ENCODE measurements around the gene BABAM2.
"Not testable (repeated sequence)": the region's sequence is repeated elsewhere in the genome, so short reads cannot be mapped to it uniquely, and the experiment has no call there.

- not testable (repeated sequence) for TF ChIP-seq CTCF (IDR thresholded peaks at IDR 0.05 in 2 of 3, conservative IDR thresholded peaks at IDR 0.05 in 1 of 3; ENCODE audit: control insufficient read depth in 2 of 3, extremely low read depth in 1 of 3, insufficient read depth in 1 of 3, low read depth in 3 of 3, low read length in 3 of 3); SP1 (IDR thresholded peaks at IDR 0.05; ENCODE audit: low read depth, low read length); ZNF384 (IDR thresholded peaks at IDR 0.05; ENCODE audit: borderline replicate concordance, low read depth, low read length); NR2C2 (IDR thresholded peaks at IDR 0.05; ENCODE audit: borderline replicate concordance, control insufficient read depth, insufficient read length, low read depth); MTA2 (IDR thresholded peaks at IDR 0.05; ENCODE audit: low read depth); POLR2A (IDR thresholded peaks at IDR 0.05; ENCODE audit: low read depth, low read length); IKZF2 (IDR thresholded peaks at IDR 0.05); CEBPZ (IDR thresholded peaks at IDR 0.05; ENCODE audit: low read depth, low read length); HDAC2 (IDR thresholded peaks at IDR 0.05); CREB1 (IDR thresholded peaks at IDR 0.05; ENCODE audit: low read depth); TAF1 (IDR thresholded peaks at IDR 0.05; ENCODE audit: borderline replicate concordance, low read depth, low read length); TCF12 (IDR thresholded peaks at IDR 0.05; ENCODE audit: low read depth, low read length)
Measured at GRCh38 chr2:28259226-28259625, 368.7 kb downstream of the BABAM2 start.
